SK-N-SH (cell line): ENCODE measurements around the gene CSF2RB. TPM values are rescaled to one million over a fixed set of nuclear protein-coding genes. Genes with fewer than 3 reads are reported as not detected.

ENCODE experiments used
- CTCF ChIA-PET: fragments of 300-600, 350-600 bp; formaldehyde crosslinking; extraction: SDS; loops from one replicate; lab custom pipeline; 2021; lab: Yijun Ruan, JAX
- POLR2A ChIA-PET: fragments of 350-600 bp; sonication (Branson Sonifier 250); formaldehyde crosslinking; extraction: SDS; loops from one replicate; lab custom pipeline; 2020; ENCODE audit warnings: antibody characterized with exemption, inconsistent platforms; lab: Yijun Ruan, JAX
- DNase-seq: peaks from one replicate; pipeline ENCODE4 v3.0.0; 2012
- H2AFZ ChIP-seq: fragments of 200-600 bp; sonication (generic); 2 replicates; pipeline ENCODE4 v1.8.1; 2016; ENCODE audit warnings: antibody characterized with exemption, mild to moderate bottlenecking, low read depth
- H3F3A ChIP-seq: fragments of 200-600 bp; sonication (generic); replicated peaks from 2 replicates; pipeline ENCODE3; 2016; ENCODE audit warnings: antibody characterized with exemption, mild to moderate bottlenecking; ENCODE audit not compliant: insufficient read depth
- H3K27ac ChIP-seq, 2 experiments: fragments of 200-500 bp in 1 of 2; fragments of 200-600 bp in 1 of 2; sonication (Bioruptor generic) in 1 of 2; sonication (generic), shearing (Covaris generic) in 1 of 2; 2 replicates each; pipeline versions ENCODE4 v1.5.1 to v1.6.1; 2014 to 2016; ENCODE audit warnings: low read depth in 2 of 2, inconsistent platforms in 1 of 2, low read length in 1 of 2, mild to moderate bottlenecking in 1 of 2, mixed read lengths in 1 of 2
- H3K27me3 ChIP-seq: fragments of 200-600 bp; sonication (generic), shearing (Covaris generic); 2 replicates; pipeline ENCODE4 v1.6.1; 2016; ENCODE audit warnings: mixed run types; ENCODE audit not compliant: insufficient read depth
- H3K36me3 ChIP-seq, 2 experiments: fragments of 200-500 bp in 1 of 2; fragments of 200-600 bp in 1 of 2; sonication (Bioruptor generic) in 1 of 2; sonication (generic) in 1 of 2; replicated peaks in 1 of 2; 2 replicates each; pipeline versions ENCODE3 to v1.5.1; 2014 to 2016; ENCODE audit warnings: low read length in 1 of 2, mild to moderate bottlenecking in 1 of 2; ENCODE audit not compliant: insufficient read depth in 2 of 2, control insufficient read depth in 1 of 2
- H3K4me1 ChIP-seq, 2 experiments: fragments of 200-500 bp in 1 of 2; fragments of 200-600 bp in 1 of 2; sonication (Bioruptor generic) in 1 of 2; sonication (generic), shearing (Covaris generic) in 1 of 2; 2 replicates each; pipeline versions ENCODE4 v1.5.1 to v1.6.1; 2014 to 2016; ENCODE audit warnings: low read depth in 1 of 2, low read length in 1 of 2, mixed run types in 1 of 2; ENCODE audit not compliant: insufficient read depth in 2 of 2, control insufficient read depth in 1 of 2
- H3K4me2 ChIP-seq: fragments of 200-600 bp; sonication (generic), shearing (Covaris generic); 2 replicates; pipeline ENCODE4 v1.6.1; 2017; ENCODE audit warnings: mixed run types
- H3K4me3 ChIP-seq, 2 experiments: fragments of 200-500 bp in 1 of 2; fragments of 200-600 bp in 1 of 2; sonication (Bioruptor generic) in 1 of 2; sonication (generic), shearing (Covaris generic) in 1 of 2; 2 replicates each; pipeline versions ENCODE4 v1.5.1 to v1.8.1; 2014 to 2016; ENCODE audit warnings: low read depth in 2 of 2, inconsistent platforms in 1 of 2, low read length in 1 of 2, mild to moderate bottlenecking in 1 of 2, mixed read lengths in 1 of 2, moderate library complexity in 1 of 2
- H3K79me2 ChIP-seq: fragments of 200-600 bp; sonication (generic); 2 replicates; pipeline ENCODE4 v1.8.1; 2017; ENCODE audit warnings: mild to moderate bottlenecking; ENCODE audit not compliant: insufficient read depth
- H3K9ac ChIP-seq: fragments of 200-600 bp; sonication (generic); 2 replicates; pipeline ENCODE4 v1.6.1; 2017; ENCODE audit warnings: mixed run types
- H3K9me2 ChIP-seq: fragments of 200-600 bp; sonication (generic); 2 replicates; pipeline ENCODE4 v1.6.1; 2017; ENCODE audit warnings: mixed run types
- H3K9me3 ChIP-seq: fragments of 200-600 bp; sonication (generic); 2 replicates; pipeline ENCODE4 v1.6.1; 2017; ENCODE audit warnings: mixed run types, mild to moderate bottlenecking, moderate library complexity
- H4K20me1 ChIP-seq: fragments of 200-600 bp; sonication (generic); 2 replicates; pipeline ENCODE4 v1.6.1; 2017; ENCODE audit warnings: mild to moderate bottlenecking, mixed run types; ENCODE audit not compliant: insufficient read depth
- EP300 ChIP-seq, 2 experiments: IDR thresholded peaks; 2 replicates each; pipeline versions ENCODE4 v1.4.0 to v1.6.1; 2012; ENCODE audit warnings: borderline replicate concordance in 1 of 2, low read depth in 1 of 2, low read length in 1 of 2
- FOXM1 ChIP-seq: IDR thresholded peaks from 2 replicates; pipeline ENCODE4 v1.4.0; 2012; ENCODE audit warnings: low read depth, mild to moderate bottlenecking
- IRF3 ChIP-seq: fragments of 150-350 bp; IDR thresholded peaks from 2 replicates; pipeline ENCODE4 v1.6.1; 2016; ENCODE audit warnings: mild to moderate bottlenecking, low read depth, low read length
- MEF2A ChIP-seq: IDR thresholded peaks from 2 replicates; pipeline ENCODE4 v1.4.0; 2012; ENCODE audit warnings: low read depth, borderline replicate concordance
- POLR2AphosphoS5 ChIP-seq: IDR thresholded peaks from 2 replicates; pipeline ENCODE4 v1.6.1; 2012; ENCODE audit warnings: low read depth, low read length
- RCOR1 ChIP-seq: fragments of 150-350 bp; IDR thresholded peaks from 2 replicates; pipeline ENCODE4 v1.6.1; 2017; ENCODE audit warnings: antibody characterized with exemption, low read length
- REST ChIP-seq: IDR thresholded peaks from 2 replicates; pipeline ENCODE4 v1.6.1; 2012; ENCODE audit warnings: mild to moderate bottlenecking, low read depth, low read length, moderate library complexity
- RFX5 ChIP-seq: IDR thresholded peaks from 2 replicates; pipeline ENCODE4 v1.6.1; 2012; ENCODE audit warnings: mild to moderate bottlenecking, improper control_type of control experiment, low read length
- SIN3A ChIP-seq: IDR thresholded peaks from 2 replicates; pipeline ENCODE4 v1.6.1; 2012; ENCODE audit warnings: low read depth, mild to moderate bottlenecking, low read length, moderate library complexity, borderline replicate concordance
- TAF1 ChIP-seq: IDR thresholded peaks from 2 replicates; pipeline ENCODE4 v1.6.1; 2012; ENCODE audit warnings: low read depth, mild to moderate bottlenecking, low read length, moderate library complexity, borderline replicate concordance
- USF1 ChIP-seq: IDR thresholded peaks from 2 replicates; pipeline ENCODE4 v1.4.0; 2012; ENCODE audit warnings: low read depth, borderline replicate concordance
- YY1 ChIP-seq: IDR thresholded peaks from 2 replicates; pipeline ENCODE4 v1.4.0; 2012; ENCODE audit warnings: low read depth, mild to moderate bottlenecking
- WGBS: methylation state at CpG from one replicate; pipeline ENCODE4 v1.1.6; 2017; ENCODE audit warnings: low lambda C conversion rate; 5-methylcytosine and 5-hydroxymethylcytosine counted together
- polyA plus RNA-seq, 3 experiments: library from polyadenylated mRNA; depleted of rRNA; stranded (reverse); fragments of >200 nt; gene quantifications; 2 replicates each; pipeline ENCODE4 v1.2.3, GENCODE V29; 2012

CSF2RB gene
- polyA plus RNA-seq, 1 of the 3 experiments (the other 2 are of a cell fraction), result not detected

GRCh38 chr22:36971341-36972125 lies 58.1 kb downstream of the CSF2RB start (continued):
- TF ChIP-seq USF1 (no peak), EP300 (IDR thresholded peaks at IDR 0.05; ENCODE audit: borderline replicate concordance in 1 of 2, low read depth in 1 of 2, low read length in 1 of 2) (no peak), REST (no peak), RCOR1 (no peak)

- WGBS, result 93% methylated on average over 4 of the region's 4 CpGs
- CTCF ChIA-PET, result interaction anchor here (0.9 to 6.1 kb wide), 20 partner anchors 8 to 465 kb away, joined by 3 to 57 read pairs (median 4); no protein-coding TSS in a partner anchor
- no peak for DNase-seq
- Histone ChIP-seq H3K4me3 (no peak overlapping the region), H3K27ac (no peak overlapping the region), H3F3A (no peaks in the 10 kb centered on the region), H3K9me3 (no peaks in the 10 kb centered on the region)
- POLR2A ChIA-PET, result no interaction called here
- TF ChIP-seq TAF1, result no peak
- no peak for TF ChIP-seq MEF2A
- no peak for TF ChIP-seq YY1
- no peak for TF ChIP-seq IRF3
- TF ChIP-seq RFX5, result no peak
- TF ChIP-seq POLR2AphosphoS5, result no peak
- TF ChIP-seq FOXM1, result no peak
- no peak for TF ChIP-seq USF1
- TF ChIP-seq SIN3A, result no peak
- TF ChIP-seq REST, result no peak
- TF ChIP-seq, all 33 proteins: peak for 0
- Histone ChIP-seq H4K20me1 (no peaks in the 10 kb centered on the region), H3K4me1 (no peaks in the 10 kb centered on the region; a peak in 1 of 4 replicates), H3K4me2 (no peak overlapping the region), H3K9ac (no peak overlapping the region), H3K27me3 (peaks cover 14% of the 10 kb centered on the region; the same call in 1 of the 2 replicates), H3K36me3 (no peaks in the 10 kb centered on the region), H2AFZ (no peak overlapping the region), H3K9me2 (no peaks in the 10 kb centered on the region), H3K79me2 (no peaks in the 10 kb centered on the region)
Measured at GRCh38 chr22:36976606-36977005, 63.2 kb downstream of the CSF2RB start.
